NCI-H1436 (cell line): ENCODE data around the gene NAA38.
A peak's percentile ranks its signal among the peaks of the same experiment; 100 is the strongest.

Experiments
- DNase-seq: peaks from one replicate; lab custom pipeline; 2025; lab: John Stamatoyannopoulos, UW

NAA38 gene, protein sequence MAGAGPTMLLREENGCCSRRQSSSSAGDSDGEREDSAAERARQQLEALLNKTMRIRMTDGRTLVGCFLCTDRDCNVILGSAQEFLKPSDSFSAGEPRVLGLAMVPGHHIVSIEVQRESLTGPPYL

DNA sequence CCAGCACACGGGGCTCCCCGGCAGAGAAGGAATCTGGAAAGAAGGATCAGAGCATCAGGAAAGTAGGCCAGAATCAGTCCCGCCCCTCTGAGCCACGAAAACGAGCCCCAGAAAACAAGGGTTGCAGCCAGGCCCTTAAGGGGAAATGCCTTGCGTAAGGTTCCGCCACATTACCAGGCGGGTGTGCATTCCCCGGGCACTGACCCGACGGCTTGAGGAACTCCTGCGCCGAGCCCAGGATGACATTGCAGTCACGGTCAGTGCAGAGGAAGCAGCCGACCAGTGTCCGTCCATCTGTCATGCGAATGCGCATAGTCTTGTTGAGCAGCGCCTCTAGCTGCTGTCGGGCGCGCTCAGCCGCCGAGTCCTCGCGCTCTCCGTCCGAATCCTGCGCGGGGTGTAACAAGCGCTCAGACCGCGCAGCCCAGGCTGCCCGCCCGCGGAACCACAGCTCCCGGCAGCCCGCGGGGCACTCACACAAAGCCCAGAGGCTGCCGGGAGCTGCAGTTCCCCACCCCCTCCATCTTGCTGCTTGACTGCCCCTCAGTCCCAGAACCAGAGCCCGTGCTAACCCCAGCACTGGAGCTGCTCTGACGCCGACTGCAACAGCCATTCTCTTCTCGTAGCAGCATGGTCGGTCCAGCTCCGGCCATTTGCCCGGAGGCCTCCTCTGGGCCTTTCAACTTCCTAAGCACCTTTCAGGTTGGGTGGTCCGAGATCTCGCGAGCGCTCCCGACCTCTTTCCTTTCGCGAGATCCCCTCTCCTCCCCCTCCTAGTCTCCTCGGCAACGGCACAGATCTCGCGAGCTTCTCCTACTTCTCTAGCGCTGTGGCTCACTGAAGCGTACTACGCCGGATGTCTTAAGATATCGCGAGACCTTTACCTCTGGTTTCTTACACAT, at the start of gene NAA38:
TSS of gene NAA38 (minus strand) at position 749 of the 902 bp plus-strand sequence. CDS start at position 653, 96 bp downstream.
- peak; percentile 98 for DNase-seq

DNA sequence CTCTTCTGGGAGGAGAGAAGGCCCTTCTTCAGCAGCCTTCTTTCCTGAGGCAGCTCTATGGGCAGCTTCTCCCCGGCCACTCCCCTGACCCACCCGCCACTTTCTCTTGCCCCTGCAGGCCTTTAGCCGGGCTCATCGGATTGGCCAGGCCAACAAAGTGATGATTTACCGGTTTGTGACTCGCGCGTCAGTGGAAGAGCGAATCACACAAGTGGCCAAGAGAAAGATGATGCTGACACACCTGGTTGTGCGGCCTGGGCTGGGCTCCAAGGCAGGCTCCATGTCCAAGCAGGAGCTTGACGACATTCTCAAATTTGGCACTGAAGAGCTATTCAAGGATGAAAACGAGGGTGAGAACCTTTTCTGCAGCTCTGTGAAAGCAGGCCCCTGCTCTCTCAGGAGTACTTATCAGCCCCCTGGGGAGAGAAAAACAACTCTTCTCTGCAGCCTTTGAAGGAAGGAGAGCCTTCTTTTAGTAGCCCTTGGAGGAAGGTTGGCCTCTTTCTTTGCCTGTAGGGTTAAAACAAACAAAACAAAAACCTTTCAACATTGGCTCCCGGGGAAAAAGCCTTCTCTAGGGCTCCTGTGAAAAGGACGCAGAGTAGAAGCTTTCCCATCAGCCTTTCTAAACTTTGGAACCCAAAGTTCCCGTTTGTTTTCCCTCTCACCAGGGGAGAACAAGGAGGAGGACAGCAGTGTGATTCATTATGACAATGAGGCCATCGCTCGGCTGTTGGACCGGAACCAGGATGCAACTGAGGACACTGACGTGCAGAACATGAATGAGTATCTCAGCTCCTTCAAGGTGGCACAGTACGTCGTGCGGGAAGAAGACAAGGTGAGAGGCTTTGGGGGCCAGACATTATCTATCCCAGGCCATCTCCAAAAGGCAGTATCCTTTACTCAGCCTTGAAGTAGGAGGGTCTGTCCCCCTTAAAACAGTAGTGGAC, 46.1 kb upstream of the NAA38 start:
- DNase-seq = no peak

DNA sequence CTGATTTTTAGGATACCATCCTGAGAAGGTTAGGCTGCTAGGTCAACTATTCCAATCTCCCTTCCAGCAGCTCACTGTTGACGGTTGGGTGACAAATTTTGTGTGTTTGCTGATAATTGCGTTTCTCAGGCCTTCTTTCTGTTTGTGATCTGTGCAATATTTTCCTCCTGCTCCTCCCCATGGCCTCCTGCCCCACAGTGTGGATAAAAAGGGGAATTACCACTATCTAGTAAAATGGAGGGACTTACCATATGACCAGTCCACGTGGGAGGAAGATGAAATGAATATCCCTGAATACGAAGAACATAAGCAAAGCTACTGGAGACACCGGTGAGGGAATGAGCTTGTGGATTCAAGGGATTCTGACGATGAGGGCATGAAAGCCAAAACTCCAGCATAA, 40.4 kb upstream of the NAA38 start:
- DNase-seq = no peak

DNA sequence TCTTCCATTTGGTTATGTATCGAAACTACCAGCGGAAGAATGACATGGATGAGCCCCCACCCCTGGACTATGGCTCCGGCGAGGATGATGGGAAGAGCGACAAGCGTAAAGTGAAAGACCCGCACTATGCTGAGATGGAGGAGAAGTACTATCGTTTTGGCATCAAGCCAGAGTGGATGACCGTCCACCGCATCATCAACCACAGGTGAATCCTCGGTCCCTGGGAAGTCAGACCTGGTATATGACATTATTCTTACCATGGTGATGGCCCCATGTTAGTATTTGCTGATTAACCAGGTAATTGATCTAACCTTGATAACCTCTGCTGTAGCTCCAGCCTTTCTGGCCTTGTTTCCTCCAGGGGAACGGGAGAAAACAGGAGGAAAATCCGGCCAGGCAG, 39.7 kb upstream of the NAA38 start:
- DNase-seq = no peak

DNA sequence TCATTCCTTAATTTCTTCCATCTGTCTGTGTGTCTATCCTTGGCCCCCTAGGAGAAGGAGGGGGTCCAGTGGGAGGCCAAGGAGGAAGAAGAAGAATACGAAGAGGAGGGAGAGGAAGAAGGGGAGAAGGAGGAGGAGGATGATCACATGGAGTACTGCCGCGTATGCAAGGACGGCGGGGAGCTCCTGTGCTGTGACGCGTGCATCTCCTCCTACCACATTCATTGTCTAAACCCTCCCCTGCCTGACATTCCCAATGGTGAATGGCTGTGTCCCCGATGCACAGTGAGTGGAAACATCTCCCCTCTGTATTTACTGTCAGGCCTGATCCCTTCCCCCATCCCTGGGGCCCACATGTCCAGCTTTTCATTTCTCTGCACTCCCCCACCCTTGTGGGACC, 37.5 kb upstream of the NAA38 start:
- DNase-seq = no peak

DNA sequence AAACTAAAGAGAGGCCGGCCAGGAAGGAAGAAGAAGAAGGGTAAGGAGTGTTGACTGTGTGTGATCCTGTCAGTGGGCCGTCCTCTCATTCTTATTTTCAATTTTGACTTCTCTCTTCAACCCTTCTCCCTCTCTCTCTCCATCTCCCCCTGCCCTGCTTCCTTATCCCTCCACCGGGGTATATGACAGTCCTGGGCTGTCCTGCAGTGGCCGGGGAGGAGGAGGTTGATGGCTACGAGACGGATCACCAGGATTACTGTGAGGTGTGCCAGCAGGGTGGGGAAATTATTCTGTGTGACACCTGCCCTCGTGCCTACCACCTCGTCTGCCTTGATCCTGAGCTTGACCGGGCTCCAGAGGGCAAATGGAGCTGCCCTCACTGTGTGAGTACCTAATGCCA, 36.9 kb upstream of the NAA38 start:
- no peak for DNase-seq

DNA sequence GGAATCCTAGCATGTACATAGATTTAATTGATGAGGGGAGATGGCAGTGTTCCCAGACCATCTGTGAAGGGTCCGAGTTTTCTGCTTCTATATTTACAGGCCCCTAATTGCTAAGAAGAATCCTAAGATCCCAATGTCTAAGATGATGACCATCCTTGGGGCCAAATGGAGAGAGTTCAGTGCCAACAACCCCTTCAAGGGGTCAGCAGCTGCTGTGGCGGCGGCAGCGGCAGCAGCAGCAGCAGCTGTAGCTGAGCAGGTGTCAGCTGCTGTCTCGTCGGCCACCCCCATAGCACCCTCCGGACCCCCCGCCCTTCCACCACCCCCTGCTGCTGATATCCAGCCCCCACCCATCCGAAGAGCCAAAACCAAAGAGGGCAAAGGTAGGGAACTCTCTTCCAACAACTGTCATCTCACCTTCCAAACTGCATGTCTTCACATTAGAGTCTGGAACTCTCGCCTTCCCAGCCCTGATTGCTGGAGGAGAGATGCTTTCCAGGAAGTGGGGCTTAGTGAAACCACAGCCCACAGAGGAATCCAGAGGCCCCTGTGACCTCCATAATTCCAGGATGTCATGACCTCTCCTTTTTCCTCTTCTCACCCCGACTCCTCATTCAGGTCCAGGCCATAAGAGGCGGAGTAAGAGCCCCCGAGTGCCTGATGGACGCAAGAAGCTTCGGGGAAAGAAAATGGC, 36.0 kb upstream of the NAA38 start:
- DNase-seq = no peak

DNA sequence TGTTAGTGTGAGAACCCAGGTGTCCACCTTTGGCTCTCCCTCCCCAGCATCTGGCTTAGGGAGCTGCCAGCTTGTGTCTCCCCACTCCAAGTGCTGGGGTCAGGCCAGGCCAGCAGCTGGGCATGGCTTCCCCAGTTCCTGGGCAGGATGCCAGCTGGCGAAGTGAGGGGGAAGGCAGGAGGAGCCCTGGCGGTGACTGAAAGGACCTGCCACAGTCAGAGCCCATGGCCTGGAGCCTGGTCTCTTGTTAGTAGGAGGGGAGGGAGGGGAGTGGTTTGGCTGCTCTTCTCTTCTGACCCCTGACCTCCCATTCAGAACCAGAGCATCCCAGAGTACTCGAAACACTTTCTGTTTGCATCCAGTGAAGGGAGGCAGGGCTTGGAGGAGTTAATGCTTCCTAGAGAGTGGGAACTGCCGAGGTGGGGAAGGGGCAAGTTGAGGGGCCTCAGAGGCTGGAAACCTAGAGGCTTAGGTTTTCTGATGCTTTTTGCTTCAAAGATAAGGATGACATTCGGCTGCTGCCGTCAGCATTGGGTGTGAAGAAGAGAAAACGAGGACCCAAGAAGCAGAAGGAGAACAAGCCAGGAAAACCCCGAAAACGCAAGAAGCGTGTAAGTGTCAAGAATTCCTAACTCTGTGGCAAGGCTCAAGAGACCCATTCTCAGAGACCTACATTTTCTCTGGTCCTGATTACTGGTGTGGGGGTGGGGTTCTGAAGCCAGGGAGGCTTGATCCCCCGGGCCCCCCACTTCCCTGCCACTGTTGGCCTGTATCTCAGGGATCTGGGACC, 32.0 kb upstream of the NAA38 start:
- DNase-seq = peak; percentile 87

DNA sequence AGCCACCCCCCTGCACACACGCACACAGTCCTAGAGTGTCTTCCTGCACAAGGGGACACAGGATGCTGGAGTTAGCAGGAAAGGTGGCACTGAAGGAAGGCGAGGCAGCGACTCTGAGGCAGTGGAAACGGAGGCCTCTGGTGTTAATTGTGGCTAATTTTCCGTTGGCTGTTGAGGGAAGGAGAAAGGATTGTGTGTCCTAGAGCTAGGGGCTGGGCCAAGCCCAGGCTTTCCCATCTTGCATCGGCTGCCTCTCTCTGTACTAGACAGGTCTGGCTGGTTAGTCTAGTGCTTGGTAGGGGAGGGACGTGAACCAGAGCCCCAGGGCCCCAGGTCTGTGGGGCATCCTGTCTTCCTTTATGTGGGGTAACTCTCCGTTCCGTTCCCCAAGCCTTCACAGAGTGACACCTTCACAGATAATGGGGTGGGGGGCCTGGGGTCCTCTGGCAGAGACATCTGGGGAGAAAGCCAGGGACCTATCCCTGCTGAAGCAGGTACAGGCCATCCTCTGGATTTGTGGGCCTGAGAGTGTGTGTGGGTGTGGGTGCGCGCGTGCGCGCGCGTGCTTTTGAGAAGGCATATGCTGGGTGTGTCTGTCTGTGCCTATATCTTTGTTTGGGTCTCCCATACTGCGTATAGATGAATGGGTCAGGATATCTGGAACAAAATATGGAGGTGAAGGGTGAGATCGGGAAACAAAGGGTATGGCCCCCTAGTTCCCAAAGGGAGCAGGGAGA, 31.0 kb upstream of the NAA38 start, which contains the start of gene CHD3:
TSS of gene CHD3 (plus strand) at position 606 of the 737 bp plus-strand sequence. CDS start 212 bp downstream, outside the sequence.
- DNase-seq = no peak

DNA sequence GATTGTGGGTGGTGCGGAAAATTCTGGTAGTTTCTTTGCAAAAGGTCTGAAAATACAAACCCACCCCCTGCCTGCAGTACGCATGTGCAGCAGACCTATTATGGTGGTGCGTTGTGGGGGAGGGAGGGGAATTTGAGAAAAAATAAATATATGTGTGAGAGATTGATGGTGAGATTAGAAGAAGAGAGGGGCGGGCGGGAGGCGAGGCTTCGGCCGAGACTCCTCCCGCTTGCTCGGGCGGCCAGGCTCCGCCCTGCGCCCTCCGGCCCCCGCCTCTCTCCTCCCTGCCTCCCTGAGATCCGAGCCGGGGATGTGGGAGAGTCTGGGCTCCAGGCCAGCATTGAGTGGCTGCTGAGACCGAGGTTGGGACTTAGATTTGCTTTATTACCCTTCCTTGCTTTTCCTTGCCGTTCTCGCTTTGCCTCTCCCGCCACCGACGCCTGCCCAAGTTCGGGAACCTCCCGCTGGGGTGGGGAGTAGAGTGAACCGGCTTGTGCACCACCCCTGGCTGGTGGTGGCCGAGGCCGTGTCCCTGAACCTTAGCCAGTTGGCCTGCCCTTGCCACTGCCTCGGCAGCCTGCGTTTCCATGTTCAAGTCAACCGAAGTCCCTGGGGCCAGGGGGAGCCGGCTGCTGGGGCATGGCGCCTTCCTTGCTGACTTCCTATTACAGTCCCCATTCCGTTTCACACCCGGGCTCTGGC, 30.3 kb upstream of the NAA38 start:
- DNase-seq = peak; percentile 93

DNA sequence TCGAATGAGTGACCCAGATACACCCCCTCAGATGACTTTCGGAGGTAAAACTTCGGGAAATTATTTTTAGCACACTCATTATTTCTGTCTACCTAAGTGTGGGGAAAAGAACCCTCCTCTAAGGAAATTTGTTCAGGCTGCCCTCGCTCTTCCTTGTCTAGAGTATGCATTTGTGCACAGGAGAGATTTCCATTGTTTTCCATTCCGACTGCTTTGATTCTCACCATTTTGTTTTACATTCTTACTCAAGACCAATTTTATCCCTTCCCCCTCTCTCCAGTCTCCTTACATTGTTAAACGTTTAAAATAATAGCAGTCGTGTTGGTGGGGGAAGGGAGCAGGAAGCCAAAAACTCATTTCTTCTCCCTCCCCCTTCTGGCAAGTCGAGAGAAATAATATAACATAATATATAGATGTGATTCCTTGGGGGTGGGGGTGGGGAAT, 29.7 kb upstream of the NAA38 start:
- DNase-seq = no peak

DNA sequence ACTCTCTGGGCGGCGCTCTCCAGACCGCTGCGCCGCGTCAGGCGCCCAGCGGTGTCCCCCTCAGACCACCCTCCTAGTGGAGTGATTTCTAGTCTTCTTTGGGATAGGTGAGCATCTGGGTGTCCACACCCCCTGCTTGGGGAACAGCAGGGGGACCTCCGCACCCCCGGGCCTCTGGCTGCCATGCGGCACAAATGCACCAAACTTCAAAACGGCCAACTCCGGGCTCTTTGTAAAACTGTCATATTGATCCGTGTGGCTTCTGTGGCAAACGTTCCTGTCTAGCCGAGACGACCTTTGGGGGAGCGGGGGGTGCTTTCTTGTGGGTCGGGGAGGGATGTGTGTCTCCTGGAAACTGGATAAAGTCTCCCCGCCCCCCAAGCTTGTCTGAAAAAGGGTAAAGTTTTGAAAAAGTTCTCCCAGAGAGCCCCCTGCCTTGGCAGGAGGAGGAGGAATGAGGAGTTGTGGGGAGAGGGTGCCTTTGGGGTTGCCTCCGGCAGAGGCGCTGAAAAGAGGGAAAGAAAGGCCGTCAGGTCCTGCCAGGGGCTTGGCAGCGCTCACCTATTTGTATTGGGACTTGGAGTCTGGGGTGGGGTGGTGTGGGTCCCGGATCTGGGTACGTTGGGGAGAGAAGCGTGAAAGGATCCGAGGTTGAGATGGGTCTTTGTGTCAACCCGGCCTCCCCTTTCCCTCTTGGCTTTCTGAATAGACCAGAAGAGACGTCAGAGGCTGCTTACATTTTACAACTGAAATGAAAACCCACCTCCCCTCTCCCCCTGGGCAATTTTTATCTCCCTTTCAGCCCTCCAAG, 29.1 kb upstream of the NAA38 start:
- no peak for DNase-seq

DNA sequence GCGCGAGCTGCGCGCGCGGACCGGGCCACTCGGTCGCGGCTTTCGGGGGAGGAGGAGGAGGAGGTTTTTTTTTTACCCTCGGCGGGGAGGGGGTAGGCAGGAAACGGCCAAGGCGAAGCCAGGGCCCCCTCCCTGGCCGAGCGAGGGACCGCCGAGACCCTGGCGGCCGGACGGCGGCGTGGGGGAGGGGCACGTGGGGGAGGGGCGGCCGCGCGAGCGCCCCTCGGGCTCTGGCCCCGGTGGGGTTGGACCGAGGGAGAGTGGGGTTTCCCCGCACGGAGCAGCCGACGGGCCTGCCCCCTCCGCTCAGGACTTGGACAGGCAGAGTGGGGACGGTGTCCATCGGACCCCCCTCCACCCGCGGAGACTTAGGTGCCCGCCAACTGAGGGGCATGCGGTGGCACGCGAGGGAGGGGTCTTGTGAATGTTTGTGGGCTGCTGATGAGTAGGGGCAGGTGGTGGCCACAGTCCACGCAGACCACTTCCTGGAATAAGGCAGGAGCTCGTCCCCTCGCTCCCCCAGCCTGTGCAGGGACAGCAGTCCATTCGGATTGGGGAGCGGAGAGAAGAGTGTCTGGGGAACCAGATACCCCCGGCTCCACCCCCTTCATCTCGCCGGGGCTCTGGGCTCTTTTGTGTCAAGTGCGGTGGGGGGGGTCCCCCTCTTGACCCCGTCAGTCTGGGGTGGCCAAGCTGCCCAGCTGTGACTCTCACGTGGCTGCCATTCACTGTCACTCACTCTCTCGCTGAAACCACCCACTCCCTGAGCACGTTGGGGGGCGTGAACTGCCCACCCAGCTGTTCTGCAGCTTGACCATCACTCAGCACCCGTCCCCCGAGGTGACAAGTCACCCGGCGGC, 28.2 kb upstream of the NAA38 start:
- DNase-seq = no peak

DNA sequence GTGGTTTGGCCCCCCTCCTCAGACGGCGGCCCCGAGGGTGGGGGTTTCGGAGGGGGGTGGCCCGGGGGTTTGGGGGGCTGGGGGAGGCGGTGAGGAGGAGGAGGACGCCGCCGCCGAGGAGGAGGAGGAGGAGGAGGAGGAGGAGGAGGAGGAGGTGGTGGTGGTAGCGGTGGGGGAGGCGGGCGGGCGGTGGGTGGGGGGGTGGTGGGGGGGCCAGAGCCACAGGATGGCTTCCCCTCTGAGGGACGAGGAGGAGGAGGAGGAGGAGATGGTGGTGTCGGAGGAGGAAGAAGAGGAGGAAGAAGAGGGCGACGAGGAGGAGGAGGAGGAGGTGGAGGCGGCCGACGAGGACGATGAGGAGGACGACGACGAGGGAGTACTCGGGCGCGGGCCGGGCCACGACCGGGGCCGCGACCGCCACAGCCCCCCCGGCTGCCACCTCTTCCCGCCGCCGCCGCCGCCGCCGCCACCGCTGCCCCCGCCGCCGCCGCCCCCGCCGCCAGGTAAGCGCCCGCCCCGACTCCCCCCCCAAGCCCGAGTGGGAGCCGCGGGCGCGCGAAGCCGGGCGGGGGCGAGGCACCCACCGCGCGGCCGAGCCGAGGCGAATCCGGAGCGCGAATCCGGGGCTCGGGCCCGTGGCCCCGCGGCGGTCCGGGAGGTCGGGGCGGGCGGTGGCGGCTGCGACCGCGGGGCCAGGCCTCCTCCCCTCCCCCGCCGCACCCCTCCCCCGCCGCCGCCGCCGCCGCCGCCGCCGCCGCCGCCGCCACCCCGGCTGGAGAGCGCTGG, 27.4 kb upstream of the NAA38 start:
- no peak for DNase-seq

DNA sequence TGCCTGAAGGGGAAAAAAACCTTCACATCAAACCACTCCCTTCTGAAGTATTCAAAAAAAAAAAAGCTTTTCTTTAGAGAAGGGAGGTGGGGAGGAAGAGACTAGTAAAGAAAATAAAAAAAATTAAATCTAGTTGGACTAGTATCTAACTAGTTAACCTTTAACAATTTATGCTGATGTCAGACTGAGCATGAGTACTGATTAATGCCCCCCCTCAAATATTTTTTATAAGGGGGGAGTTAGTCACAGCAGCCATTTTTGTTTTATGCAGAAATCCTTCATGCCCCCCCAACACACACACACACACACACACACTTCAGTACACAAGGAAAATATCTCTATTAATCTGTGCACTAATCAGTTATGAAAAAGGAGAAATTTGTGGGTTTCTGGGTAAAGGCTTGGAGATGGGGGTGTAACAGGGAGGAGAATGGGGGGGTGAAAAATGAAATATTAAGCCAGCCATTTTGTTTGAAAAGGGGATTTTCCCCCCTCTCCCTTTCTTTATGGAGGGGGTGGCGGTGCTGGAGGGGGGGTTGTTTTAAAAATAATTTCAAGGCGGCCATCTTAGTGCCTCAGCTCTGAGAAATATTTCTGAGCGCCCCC, 26.5 kb upstream of the NAA38 start:
- no peak for DNase-seq

DNA sequence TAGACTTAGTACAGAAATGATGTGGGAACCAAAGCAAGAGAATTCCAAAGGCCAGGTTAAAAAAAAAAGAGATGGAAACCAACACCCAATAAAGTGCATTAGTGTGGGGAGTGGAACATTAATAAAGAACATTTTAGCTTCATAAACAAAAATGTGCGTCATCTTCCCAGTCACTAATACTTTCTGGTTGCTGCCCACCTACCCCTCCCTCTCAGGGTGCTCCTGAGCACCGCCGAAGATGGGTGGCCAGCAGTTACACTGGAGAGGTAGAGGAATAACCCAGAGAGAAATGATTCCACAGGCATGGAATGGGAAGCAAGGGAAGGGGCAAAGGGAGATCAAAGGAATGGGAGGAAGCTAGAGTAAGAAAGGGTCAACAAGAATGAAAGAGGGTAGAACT, 25.3 kb upstream of the NAA38 start:
- DNase-seq = no peak
